Left kidney (tissue), 2 donors: ENCODE results near the gene ANKRD23. TPM values are rescaled to one million over a fixed set of nuclear protein-coding genes. Genes with fewer than 3 reads are reported as not detected.

ENCODE experiments used
- DNase-seq: peaks from one replicate; pipeline ENCODE4 v3.0.0-alpha.2; 2013
- polyA plus RNA-seq: library from polyadenylated mRNA; unstranded; fragments of 120-200 nt; gene quantifications from one replicate; pipeline ENCODE4 v1.2.1, GENCODE V29; 2013; ENCODE audit not compliant: insufficient read length

The ANKRD23 gene
- polyA plus RNA-seq, 1 donor, result 5.0 TPM

DNA sequence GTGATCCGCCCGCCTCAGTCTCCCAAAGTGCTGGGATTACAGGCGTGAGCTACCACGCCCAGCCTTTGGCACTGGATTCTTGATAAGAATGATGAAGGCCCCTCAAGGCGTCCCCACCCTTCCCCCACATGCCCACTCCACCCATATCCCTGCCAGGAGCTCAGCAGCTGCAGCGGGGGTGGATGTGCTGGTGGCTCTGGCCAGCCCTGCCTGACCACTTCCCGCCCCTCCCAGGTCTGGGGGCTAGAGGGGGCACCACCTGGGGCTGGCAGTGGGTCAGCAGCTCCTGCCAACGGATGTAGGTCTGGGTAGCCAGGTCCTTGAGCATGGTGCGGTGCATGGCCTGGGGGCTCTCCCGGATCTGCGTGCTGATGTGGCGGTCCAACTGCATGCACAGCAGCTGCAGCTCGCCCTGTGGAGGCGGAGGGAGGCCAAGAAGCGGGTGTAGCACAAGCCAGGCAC, 33.8 kb upstream of the ANKRD23 start:
- no peak for DNase-seq

DNA sequence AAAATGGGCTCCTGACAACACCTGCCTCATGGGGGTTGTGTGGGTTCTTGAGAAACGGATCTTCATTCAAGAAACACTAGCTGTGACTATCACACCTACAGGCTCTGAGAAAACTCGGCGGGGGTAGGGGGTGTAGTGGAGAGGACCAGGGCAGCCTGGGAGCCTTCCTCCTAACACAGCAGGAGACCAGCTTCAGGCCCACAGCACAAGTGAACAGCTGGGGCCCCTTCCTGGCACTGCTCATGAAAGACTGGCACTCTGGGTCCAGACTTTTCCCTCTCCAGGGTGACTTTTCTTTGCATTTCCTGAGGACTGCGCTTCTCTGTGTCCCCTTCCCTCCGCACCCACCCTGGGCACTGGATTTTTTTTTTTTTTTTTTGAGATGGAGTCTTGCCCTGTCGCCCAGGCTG, 33.2 kb upstream of the ANKRD23 start:
- no peak for DNase-seq

DNA sequence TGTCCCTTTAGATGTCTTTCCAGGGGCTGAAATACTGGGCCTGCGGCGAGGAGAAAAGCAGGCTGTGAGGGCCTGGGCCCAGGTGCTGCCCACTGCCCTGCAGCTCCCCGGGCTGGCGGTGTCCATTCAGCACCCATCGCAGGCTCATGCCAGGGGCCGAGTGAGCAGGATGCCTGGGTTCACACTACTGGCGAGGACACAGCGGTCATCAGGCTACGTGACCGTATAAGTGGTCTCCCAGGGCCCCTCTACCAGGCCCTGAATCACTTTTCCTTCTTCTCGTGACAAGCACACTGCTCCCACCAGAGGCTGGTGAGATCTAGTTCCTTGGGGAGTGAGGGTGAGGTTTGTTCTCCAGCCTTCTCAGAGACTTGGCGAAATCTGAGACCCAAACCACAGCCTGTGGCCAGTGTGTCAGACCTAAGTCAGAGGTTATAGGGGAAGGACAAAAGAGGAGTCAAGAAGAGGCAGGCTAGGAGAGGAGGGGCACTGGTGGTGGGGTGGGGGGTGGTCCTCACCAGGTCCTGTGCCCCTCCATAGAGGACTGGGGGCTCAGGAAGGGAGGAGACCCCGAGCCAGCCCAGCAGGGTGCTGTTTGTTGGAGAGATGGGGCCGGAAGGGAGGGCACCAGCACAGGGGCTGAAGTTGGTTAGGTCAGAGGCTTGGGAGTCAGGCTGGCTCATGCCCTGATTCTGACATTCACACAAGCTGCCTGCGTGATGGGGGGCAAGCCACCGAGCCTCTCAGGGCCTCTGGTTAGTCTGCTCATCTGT, 32.6 kb upstream of the ANKRD23 start:
- DNase-seq, result no peak

DNA sequence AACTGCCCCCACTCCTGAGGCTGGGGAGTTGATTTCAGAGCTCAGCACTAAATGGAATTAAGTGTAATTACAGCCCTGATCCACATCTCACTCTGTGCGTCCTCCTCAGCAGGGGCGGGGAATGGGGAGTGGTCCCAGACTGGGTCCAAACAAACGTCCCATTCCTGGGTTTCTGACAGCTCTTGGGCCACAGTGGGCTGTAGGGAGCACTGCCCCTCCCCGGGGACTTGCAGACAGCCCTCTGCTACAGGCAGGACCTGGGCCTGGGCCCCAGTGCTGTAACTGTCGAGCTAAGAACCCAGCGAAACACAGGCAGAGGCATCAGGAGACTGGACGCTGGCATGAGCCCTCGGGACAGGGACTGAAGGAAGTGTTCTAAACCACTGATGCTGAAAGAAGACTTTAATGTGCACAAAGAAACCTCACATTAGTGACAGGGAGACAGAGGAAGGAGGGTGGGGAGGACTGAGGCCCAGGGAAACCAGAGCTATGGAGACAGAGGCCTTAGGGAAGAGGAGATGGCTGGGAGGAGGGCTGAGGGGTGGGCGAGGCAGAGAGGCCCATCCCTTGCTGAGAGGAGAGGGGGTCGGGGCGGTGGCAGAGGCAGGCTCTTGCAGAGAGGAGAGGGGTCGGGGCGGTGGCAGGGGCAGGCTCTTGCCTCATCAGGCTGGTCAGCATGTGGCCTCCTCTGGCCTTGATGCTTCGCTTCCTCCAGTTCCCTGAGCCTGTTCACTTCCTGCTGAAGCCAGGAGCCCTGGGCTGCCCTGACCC, 31.9 kb upstream of the ANKRD23 start:
- DNase-seq, result no peak

DNA sequence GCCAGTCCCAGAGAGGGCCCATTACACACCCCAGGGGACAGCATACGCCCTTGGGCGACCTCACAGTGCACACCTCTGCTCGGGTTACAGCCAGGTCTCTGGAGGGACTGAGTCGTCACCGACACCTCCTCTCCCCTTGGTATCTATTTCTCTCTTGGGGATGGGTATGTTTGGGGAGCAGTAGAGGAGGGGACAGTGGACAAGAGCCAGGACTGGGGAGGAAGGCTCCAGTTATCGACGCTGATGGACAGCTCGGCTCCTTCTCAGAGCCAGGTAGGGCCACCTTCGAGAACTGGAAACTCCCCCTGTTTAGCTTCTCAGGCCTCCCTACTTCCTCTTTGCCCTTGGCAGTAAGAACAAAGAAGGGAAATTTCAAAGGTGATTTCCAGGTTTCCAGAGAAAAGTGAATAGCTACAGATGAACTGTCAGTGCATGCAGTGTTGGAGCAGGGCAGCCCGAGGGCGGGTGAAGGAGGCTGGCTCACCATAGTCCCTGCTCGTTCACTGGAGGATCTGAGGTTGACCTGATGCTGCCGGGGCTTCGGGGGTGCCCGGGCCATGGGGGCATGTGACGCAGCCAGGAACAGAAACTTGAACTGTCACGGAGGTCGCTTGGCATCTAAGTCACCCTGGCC, 30.5 kb upstream of the ANKRD23 start:
- DNase-seq, result no peak

DNA sequence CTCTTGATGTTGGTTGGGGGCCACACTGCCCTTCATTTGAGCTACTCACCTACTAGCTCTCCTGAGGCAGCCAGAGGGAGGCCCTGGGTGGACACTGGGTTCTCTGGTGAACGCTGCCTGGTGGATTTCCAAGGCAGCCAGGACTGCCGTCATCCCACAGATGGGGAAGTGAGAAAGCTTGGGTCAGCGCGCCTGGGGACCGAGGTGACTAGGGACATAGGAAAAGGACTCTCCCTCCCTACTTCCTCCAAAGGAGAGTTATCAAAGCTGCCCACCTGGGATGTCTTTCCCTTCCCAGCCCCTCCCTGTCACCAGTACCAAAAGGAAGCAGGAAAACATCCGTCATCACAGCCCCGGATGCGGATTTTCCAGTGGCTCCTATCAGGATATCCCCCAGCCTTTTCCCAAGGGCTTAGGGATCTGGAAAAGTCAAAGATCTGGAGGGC, 29.9 kb upstream of the ANKRD23 start:
- DNase-seq, result no peak

DNA sequence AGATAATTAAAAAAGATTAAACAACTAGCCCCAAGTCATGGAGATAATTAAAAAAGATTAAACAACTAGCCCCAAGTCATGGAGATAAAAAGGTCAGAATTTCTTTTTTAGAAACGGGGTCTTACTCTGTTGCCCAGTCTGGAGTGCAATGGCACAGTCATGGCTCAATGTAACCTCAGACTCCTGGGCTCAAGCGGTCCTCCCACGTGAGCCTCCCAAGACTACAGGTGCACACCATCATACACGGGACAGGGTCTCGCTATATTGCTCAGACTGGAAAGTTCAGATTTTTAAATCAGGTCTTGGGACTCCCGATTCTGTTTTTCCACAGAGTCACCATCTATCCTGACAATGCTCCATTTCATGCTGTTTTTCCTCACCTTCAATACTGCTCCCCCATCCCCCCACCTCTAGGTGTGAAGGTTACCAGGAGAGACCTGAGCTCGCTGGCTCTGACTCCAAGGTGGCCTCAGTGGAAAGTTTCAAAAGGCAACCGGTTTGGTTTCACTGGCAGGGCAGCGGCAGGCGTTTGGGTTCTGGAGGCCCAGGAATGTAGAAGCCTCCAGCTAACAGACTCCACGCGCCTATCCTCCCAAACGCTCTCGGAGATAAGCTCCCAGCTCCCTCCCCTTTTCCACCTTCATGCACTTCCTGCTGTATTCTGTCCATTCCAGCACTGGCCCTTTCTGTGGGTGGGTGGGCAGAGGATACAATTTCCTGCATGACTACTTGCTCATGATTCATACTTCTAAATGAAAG, 28.9 kb upstream of the ANKRD23 start:
- DNase-seq, result no peak

DNA sequence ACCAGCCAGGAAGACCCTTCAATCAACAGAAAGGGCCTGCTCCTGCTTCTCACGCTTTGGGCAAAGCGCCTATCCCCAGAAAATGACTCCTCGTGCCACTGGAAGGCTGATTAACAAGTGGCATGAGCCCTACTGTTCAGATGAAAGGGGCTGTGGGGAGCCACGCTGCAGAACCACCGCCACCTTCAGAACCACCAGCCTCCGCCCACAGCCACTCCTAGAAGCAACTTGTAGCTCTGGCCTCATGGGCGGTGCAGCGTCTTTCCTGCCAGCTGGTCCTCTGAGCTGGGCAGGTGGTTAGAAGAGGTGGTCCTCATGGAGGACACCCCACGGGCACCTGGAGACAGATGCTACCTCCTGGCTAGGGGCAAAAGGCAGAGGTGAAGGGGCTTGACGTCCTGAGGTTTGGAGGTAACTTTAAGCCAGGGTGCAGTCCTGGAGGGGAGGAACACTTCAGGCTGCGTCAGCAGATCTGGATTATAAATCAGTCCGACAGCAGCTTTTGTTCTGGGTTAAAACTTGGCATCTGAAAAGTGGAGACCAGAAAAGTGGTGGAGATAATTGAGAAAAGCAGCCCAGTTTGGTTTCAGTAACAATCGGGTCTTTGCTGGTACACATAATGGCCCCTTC, 26.9 kb upstream of the ANKRD23 start:
- DNase-seq, result no peak

DNA sequence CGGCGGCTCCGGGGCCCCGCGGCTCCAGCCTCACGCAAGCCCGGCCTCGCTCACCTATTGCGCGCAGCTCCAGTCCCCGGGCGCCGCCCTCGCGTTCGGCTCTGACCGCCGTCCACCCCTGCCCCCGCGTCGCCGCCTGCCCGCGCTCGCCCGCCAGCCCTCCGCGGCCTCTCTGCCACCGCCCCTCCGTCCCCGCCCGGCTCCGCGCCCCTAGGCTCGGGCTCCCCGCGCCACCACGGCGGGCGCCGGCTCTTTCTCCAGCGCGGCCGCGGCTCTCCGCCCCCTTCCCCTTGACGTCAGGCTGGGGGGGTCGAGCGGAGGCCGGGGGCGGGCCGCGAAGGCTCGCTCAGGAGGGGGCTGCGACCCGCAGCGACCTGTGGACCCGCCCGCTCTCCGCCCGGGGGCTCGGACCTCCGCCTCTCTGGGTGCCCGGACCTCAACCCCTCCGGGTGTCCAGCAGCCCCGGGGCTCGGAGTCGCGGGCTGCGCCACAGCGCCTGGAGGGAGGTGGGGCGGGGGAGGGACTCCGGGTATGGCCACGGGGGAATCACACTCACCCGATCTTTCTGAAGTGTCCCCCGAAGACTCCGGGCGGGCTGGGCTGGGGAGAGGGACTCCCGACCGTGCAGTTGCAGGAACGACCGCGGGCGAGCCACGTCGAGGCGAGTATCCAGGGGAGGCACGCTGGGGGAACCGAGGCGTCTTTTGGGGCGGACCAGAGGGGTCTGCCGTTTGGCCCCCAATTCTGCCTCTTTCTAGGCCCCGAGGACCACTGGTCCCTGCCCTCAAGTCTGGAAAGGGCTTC, 26.2 kb upstream of the ANKRD23 start, which contains the start of gene SEMA4C:
SEMA4C (minus strand) TSS at position 259 of the 804 bp plus-strand sequence. CDS start 2,194 bp downstream, outside the sequence.
- DNase-seq, result no peak

DNA sequence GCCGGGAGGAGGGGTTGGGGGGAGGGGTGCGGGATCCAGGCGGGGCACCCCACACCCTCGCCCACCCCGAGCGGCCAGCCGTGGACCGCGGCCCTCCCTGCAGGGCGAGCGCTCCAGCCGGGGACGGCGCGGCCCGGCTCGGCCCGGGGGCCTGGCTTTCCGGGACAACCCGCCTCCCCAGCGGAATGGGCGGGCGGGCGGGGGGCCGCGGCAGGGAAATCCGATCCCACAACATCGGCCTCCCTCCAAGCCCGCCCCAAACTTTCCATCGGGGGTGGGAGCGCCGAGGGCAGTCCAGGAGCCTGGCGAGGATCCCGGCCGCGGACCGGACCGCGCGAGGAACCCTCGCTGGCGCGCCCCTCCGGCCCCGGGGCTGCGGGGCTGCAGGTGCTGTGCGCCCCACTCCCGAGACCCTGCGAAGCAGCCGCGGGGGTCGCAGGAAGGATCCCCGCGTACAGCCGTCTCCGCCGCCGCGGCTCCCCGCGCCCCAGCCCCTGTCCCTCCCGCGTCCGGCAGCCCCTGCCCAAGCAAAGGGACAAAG, 25.5 kb upstream of the ANKRD23 start:
- DNase-seq, result peak; percentile 80

DNA sequence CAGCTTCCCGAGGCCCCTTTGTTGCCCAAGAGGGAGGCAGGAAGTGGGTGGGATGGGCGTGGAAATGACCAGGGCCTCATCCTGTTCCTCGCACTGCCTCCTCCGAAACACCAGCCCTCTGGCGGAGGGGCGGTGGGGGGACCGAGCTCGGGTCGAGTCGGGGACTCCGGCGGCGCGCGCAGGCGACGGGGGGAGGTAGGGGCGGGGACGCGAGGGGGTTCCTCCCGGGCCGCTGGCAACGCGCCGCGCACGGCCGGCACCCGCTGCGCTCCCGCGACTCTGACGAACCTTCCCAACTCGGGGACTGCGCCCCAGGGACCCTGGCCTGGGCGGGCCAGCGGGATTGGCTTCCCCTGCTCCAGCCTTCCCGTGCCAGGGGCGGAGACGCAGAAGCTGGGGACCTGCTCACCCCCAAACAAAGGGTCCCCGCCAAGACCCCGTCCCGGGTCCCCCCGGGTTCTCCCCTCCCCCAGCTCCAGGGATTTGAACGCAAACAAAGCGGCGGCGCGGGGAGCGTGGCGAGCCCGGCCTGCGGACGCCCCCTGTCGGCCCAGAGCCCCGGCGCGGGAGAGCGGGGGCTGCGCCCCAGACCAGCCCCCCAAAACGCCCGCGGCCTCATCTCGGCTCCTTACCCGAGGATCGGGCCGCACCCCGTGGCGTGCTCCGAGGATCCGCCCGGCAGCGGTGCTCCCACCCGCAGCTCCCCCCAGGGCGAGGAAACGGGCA, 24.9 kb upstream of the ANKRD23 start:
- DNase-seq, result peak; percentile 85

DNA sequence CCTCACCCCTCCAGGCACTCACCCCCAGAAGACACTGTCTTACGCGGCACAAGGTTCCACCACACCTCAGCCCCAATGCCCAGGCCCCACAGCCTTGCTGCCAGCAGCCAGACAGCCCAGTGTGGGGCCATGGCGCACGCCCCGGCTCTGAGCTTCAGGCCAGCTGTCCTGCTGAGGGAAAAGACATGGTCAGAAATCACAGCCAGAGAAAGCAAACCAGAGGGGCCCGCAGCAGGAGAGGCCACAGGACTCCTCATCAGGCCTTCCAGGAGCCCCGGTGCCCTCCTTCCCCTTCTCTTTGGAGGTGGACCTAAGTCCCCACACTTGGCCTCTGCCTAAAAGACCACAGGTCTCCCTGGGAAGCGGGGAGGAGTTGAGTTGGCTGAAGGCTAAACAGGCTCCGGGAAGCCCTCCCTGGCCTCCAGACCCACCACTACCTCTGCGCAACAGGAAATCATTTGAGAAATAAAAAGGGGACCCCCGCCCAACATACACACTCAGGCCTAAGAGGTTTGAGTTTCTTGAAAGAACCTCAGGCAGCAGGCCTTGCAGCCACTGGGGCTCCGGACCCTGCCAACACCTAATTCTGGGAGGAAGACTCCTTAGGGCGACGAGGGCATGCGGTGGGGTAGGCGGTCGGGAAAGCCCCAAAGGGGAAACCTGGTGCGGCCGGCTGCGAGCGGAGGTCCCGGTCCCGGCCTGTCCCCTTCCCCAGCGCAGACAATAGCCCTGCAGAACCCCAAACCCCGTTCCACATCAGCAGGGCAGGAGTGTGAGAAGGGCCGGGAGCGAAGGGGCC, 24.1 kb upstream of the ANKRD23 start:
- no peak for DNase-seq

DNA sequence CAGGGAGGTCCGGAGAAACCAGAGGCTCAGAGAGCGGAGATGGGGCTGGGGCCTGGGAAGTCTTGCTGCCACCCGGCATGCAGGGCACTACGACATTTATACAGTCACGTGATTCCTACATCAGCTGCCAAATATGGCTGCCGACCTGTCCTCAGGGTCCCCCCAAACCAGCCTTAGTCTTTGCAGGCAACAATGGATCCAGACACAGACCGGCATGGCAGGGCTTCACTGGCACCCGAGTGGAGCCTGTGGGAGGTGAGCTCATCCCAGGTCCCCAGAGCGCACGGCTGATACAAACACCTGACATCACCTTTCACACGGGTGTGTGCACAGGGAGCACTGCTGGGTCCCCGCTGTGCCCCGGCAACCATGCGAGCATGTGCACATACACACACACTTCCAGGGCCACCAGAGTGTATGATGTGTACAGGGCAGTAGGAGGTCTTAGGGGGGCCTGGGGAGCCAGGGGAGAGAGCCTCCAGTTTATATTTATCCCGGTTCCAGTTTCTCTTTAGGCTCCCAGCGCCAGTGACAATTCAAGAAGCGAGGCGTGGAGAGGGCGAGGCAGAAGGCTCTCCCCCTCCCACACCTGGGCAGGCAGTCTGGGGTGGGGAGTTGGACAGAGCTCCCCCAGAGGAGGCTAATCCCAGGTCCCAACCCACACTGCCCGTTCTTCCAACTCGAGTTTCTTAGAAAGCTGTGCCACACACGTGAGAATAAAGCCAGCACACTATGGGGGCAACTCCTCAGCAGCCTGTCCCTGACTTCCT, 23.4 kb upstream of the ANKRD23 start:
- DNase-seq, result no peak

DNA sequence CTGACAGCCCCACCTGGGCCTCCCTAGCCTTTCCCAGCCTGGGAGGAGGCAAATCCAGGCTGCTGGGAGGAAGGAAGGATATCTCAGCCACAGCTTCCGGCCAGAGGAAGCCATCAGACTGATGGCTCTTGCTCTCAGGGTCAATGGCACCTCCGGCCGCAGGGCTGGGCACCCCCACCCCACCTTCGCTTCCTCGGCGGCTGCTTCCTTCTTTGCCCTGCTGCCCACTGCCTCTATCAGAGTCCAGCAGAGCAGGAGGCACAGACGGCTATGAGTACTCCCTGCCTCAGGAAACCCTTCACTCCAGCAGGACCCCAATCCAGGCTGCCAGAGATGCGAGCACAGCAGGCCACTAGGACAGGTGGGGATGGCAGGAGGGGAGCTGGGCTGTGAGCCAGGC, 22.8 kb upstream of the ANKRD23 start:
- no peak for DNase-seq

DNA sequence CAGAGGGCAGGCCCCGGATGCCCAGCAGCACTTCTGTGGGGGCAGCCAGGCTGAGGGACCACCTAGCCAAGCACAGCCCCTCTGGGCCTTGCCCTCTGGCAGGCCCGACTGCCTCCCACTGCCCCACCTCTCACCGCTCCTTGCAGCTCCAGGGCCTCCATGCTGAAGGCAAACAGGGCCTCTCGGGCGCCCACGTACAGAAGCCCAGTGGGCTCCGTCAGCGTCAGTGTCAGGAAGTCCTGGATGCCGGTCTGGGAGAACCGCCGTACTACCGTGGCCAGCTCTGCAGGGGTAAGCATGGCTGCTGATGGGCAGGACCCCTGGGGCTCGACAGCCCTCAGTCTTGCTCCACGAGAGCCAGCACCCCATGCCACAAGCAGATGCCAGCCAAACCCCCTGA, 22.3 kb upstream of the ANKRD23 start:
- DNase-seq, result no peak

DNA sequence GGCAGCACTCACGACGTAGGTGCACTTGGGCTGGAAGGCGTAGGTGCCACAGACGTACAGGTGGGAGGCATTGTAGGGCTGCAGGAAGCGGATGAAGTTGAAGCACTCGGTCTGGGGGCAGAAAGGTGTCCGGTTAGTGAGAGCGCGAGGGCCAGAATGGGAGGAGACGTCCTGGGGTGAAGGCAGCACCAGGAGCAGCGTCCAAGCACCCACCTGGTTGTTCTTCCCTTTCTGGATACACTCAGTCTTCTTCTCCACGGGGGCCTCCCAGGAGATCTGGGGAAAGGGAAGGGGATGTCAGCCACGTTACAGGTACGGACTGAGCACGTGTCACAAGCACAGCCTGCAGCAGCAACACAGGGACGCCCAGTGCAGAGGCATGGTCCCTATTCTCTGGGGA, 21.8 kb upstream of the ANKRD23 start:
- no peak for DNase-seq

DNA sequence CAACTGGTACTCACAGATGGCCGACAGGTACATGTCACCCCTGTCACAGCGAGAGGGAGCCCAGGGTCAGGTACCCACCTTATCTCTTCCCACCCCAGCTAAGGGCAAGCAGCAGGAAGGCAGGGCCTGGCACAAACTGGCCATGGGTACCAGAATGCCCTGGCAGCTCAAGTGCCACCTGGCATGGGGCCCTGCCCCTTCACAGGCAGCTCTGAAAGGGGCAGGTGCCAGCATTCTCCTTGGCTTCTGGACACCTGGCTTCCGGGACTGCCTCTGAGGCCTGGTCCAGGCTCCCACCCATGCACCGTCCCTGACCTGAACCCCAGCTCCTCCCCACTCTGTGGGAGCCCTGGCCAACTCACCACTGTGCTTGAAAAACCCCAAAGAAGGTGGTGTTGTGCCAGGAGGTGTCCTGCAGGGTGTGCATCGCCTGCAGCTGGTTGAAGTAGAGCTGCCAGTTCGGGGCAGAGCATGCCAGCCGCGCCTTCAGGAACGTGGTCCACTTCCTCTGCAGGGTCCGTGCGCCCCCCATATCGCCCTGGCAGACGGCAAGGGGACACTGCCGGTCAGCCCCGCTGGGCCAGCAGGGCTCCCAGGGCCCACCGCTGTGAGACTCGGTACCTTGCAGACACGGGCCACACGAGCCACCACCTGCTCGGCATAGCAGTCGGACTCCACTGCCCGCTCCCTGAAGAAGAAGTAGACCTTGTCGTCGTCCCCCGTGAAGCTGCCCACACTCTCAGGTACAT, 20.7 kb upstream of the ANKRD23 start:
- DNase-seq, result no peak
